ENCODE data around the gene PCDHGB3.
"Not testable (repeated sequence)": the region's sequence is repeated elsewhere in the genome, so short reads cannot be mapped to it uniquely, and the experiment has no call there.

The PCDHGB3 gene

GRCh38 chr5:141369994-141370848 lies at the start of gene PCDHGB3:
Gene PCDHGB3 (plus strand): TSS chr5:141370242. CDS start chr5:141370395, 153 bp downstream.
- no peak for DNase-seq

GRCh38 chr5:141322261-141322660 lies 47.8 kb upstream of the PCDHGB3 start:
- DNase-seq, result no peak

- peak; percentile 81 for DNase-seq
These were observed 43.8 kb upstream of the PCDHGB3 start for GRCh38 chr5:141326088-141326854.

GRCh38 chr5:141328231-141328630 lies 41.8 kb upstream of the PCDHGB3 start:
- no peak for DNase-seq

DNA sequence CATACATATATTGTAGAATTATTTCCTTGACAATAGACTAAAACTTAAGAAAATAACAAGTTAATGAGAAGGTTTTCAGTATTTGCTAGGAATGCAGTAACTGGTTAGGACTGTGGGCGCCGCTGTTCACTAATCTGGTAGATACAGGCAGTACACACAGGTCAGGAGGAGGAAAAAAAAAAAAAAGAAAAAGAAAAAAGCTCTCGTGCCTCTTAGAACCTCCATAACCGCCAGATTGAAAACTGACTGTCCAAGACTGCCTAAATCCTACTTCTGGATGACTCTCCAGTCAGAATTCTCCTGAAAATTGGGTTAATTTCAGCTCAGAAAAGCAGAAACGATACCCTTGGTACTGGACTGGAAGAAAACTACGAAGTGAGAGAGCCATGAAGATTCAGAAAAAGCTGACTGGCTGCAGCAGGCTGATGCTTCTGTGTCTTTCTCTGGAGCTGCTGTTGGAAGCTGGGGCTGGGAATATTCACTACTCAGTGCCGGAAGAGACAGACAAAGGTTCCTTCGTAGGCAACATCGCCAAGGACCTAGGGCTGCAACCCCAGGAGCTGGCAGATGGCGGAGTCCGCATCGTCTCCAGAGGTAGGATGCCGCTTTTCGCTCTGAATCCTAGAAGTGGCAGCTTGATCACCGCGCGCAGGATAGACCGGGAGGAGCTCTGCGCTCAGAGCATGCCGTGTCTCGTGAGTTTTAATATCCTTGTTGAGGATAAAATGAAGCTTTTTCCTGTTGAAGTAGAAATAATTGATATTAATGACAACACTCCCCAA lies 39.6 kb upstream of the PCDHGB3 start, which contains the start of gene PCDHGA1:
Gene PCDHGA1, plus strand, starts transcription at position 216 of the 782 bp plus-strand sequence.
- peak; percentile 47 for DNase-seq

DNA sequence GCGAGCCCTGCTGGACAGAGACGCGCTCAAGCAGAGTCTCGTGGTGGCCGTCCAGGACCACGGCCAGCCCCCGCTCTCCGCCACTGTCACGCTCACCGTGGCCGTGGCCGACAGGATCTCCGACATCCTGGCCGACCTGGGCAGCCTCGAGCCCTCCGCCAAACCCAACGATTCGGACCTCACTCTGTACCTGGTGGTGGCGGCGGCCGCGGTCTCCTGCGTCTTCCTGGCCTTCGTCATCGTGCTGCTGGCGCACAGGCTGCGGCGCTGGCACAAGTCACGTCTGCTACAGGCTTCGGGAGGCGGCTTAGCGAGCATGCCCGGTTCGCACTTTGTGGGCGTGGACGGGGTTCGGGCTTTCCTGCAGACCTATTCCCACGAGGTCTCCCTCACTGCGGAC lies 37.5 kb upstream of the PCDHGB3 start:
- DNase-seq, result not testable (repeated sequence)

GRCh38 chr5:141338538-141339306 lies 31.3 kb upstream of the PCDHGB3 start, which contains the start of gene PCDHGA2:
Gene PCDHGA2 (plus strand): TSS chr5:141338760.
- DNase-seq, result peak; percentile 24

- DNase-seq, result not testable (repeated sequence)
These were observed 29.2 kb upstream of the PCDHGB3 start for GRCh38 chr5:141340781-141341354.

- DNase-seq, result no peak
These were observed 27.3 kb upstream of the PCDHGB3 start for GRCh38 chr5:141342773-141343172.

DNA sequence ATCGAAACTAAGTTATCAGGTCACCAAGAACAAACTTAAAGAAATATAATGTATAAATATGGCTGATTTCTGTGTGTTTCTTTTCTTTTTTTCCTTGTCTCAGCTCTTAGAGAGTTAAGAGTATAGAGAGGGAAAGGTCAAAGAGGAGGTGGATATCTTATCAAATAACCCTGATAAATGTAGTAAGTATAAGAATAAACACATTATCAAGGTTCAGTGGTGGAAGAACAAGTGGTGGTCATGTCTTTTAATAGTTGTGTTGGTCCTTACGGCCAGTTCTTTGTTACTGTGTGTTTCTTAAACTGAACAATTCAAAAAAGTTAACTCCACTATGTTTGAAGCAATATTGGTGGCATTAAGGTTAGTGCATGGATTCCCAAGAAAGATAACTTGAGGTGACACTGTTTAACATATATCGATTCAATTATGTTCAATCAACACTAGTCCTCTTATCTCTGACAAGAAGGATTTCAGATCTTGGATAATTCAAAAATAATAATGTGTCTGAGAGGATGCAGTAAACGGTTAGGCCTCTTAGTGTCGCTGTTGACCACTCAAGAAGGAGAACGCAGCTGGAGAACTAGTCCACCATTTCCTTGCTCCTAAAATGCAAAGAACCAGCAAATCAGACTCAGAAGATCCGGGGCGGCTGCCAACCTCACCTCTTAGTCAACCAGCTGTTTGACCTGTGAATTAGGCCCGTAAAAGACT lies 26.6 kb upstream of the PCDHGB3 start, which contains the start of gene PCDHGA3:
Gene PCDHGA3, plus strand, starts transcription at position 588 of the 711 bp plus-strand sequence. CDS start 205 bp downstream, outside the sequence.
- peak; percentile 43 for DNase-seq

GRCh38 chr5:141343953-141344463 lies 26.0 kb upstream of the PCDHGB3 start:
- no peak for DNase-seq

DNA sequence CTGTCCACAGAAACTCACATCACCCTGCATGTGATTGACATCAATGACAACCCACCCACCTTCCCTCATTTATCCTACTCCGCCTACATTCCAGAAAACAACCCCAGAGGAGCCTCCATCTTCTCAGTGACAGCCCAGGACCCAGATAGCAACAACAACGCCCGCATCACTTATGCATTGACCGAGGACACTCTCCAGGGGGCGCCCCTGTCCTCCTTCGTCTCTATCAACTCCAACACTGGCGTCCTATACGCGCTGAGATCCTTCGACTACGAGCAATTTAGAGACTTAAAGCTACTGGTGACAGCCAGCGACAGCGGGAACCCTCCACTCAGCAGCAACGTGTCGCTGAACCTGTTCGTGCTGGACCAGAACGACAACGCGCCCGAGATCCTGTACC lies 24.7 kb upstream of the PCDHGB3 start:
- DNase-seq, result no peak

GRCh38 chr5:141346017-141346416 lies 24.0 kb upstream of the PCDHGB3 start:
- DNase-seq, result not testable (repeated sequence)

GRCh38 chr5:141349917-141350619 lies 20.0 kb upstream of the PCDHGB3 start, which contains the start of gene PCDHGB1:
Gene PCDHGB1 (plus strand): TSS chr5:141350099. CDS start chr5:141350261, 162 bp downstream.
- DNase-seq, result peak; percentile 82

DNA sequence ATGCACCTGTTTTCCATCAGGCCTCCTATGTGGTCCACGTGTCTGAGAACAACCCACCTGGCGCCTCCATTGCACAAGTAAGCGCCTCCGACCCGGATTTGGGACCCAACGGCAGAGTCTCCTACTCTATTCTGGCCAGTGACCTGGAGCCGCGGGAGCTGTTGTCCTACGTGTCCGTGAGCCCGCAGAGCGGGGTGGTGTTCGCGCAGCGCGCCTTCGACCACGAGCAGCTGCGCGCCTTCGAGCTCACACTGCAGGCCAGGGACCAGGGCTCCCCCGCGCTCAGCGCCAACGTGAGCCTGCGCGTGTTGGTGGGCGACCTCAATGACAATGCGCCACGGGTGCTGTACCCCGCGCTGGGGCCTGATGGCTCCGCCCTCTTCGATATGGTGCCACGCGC lies 18.5 kb upstream of the PCDHGB3 start:
- no peak for DNase-seq

- peak; percentile 4 for DNase-seq
These were observed 15.1 kb upstream of the PCDHGB3 start, which contains the start of gene PCDHGA4 for GRCh38 chr5:141354900-141355469. Gene PCDHGA4 (plus strand): TSS chr5:141355021. CDS start chr5:141355108, 87 bp downstream.

GRCh38 chr5:141355641-141356040 lies 14.4 kb upstream of the PCDHGB3 start:
- no peak for DNase-seq

GRCh38 chr5:141356133-141356532 lies 13.9 kb upstream of the PCDHGB3 start:
- DNase-seq, result no peak

DNA sequence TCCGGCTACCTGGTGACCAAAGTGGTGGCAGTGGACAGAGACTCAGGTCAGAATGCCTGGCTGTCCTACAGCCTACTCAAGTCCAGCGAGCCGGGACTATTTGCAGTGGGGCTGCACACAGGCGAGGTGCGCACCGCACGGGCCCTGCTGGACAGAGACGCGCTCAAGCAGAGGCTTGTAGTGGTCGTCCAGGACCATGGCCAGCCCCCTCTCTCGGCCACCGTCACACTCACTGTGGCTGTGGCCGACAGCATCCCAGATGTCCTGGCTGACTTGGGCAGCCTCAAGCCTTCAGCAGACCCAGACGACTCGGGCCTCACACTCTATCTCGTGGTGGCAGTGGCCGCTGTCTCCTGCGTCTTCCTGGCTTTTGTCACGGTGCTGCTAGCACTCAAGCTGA lies 13.1 kb upstream of the PCDHGB3 start:
- no peak for DNase-seq

All from OCI-M1 (cell line).